GM21447 (cell line): ENCODE results near the gene UTS2.

Experiments used
- ATAC-seq: cut with Tn5 transposase; IDR thresholded peaks from one replicate; pipeline ENCODE4 v1.9.1; 2021; ENCODE audit not compliant: unreplicated experiment

UTS2 gene

GRCh38 chr1:7813677-7814373 lies 39.0 kb downstream of the UTS2 start:
- ATAC-seq, result no peak

DNA sequence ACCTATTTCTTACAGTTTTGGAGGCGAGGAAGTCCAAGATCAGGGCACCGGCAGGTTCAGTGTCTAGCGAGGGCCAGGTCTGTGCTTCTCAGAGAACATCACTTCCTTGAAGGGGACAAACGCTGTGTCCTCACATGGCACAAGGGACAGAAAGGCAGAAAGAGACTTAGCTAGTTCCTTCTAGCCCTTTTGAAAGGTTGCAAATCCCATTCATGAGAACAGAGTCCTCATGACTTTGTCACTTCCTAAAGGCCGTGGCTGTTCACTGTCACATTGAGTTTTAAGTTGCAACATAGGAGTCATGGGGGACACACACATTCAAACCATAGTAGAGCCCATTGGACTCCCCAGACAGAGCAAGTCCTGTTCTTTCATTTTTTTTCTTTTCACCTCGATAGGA lies 41.4 kb downstream of the UTS2 start:
- ATAC-seq, result no peak

- ATAC-seq, result no peak
Measured at GRCh38 chr1:7810395-7810794, 42.5 kb downstream of the UTS2 start.

- ATAC-seq, result no peak
Measured at GRCh38 chr1:7809742-7810141, 43.1 kb downstream of the UTS2 start.

DNA sequence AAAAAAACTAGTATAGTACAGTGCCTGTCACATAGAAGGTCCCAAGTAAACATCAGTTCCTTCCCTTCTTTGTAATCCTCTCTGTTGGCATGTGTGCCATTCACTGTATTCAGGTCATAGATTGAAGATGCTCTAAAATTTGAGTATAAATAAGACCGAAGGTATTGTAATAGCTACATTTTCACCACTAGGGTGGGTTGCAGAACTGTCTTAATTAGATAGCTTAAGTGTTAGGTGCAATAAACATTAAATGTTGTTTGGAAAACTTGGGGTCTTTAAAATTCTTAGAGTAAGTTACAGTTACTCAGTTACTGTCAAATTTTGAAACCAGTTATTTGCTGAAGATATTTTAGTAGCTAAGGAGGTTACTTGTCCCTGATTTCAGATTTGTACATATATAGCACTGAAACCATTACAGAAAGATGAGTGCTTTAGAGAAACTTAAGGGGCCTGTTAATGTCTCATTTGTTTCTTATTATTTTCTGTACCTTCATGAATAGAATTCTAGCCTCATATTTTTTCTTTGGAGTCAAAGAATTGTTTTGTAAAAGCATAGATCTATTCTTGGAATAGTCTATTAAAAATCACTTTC lies 44.5 kb downstream of the UTS2 start:
- ATAC-seq, result no peak

- no peak for ATAC-seq
Measured at GRCh38 chr1:7805460-7805859, 47.4 kb downstream of the UTS2 start.
